IPS-11a (cell line): ENCODE data around the gene WDR44.
"Not testable (repeated sequence)": the region's sequence is repeated elsewhere in the genome, so short reads cannot be mapped to it uniquely, and the experiment has no call there.

Experiments used
- H3K4me3 ChIP-seq: one replicate; pipeline ENCODE4 v1.5.1; 2013; ENCODE audit warnings: low read depth, low read length, control low read depth

The WDR44 gene

GRCh38 chrX:118360429-118361125 is 14.7 kb downstream of the WDR44 start:
- no peak overlapping the region for H3K4me3 ChIP-seq

GRCh38 chrX:118364261-118364660 is 18.4 kb downstream of the WDR44 start:
- no peak overlapping the region for H3K4me3 ChIP-seq

DNA sequence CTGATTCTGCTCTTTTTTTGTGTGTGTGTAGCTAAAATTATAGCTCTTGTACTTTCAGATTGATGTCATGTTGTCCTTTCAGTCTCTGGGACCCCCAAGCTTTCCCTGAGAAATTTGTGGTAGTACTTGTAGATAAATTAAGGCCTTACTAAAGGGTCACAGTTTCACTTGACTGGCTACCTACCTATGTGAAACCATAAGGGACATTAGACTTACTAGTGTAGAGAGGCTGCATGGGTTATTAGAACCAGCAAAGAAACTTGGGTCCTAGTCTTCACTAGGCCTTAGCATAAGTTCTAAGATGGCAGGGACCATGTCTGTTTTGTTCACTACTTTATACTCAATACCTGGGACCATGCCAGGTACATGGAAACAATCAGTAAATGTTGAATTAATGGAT is 21.4 kb downstream of the WDR44 start:
- H3K4me3 ChIP-seq: no peak overlapping the region

DNA sequence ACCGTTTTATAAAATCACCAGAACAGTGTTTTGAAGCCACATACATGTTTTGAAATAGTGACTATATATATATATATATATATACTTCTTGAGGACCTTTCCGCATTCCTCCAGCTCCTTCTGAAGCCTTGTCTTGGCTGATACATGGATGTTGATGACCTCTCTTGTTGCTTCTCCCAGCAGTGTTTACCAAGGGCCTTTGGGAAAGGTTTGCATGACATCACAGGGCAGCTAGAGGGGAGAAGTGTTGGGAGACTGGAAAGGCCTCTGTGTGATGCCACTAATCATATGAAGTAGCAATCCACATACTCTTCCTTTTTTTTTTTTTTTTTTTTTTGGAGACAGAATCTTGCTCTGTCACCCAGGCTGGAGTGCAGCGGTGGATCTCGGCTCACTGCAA is 22.5 kb downstream of the WDR44 start:
- H3K4me3 ChIP-seq: no peak overlapping the region

GRCh38 chrX:118370921-118371624 is 25.2 kb downstream of the WDR44 start:
- H3K4me3 ChIP-seq: no peak overlapping the region

DNA sequence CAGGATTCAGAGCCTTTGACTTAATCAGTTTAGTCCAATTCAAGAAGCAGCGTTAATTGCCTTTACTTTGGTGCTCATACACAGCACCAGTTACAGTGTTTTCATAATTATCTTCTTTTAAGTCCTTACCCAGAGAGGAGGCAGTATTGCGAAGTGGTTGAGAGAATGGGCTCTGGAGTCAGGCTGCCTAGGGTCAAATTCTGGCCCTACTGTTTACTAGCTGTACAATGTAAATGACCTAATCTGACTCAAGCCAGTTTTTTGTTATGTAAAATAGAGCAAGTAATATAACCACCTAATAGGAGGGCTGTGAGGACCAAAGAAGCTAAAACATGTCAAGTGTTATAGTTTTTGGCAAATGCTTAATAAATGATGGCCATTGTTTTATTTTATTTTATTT is 27.6 kb downstream of the WDR44 start:
- H3K4me3 ChIP-seq: no peak overlapping the region

GRCh38 chrX:118383120-118383519 is 37.2 kb downstream of the WDR44 start:
- no peak overlapping the region for H3K4me3 ChIP-seq

DNA sequence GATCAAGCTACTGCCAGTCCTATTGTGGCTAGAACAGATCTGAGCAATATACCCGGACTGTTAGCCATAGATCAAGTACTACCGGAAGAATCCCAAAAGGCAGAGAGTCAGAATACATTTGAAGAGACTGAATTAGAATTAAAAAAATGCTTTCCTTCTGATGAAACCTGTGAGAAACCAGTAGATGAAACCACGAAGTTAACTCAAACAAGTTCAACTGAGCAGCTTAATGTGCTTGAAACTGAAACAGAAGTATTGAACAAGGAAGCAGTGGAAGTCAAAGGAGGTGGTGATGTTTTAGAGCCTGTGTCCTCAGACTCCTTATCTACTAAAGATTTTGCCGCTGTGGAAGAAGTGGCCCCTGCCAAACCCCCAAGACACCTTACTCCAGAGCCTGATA is 46.8 kb downstream of the WDR44 start:
- H3K4me3 ChIP-seq: no peak overlapping the region

GRCh38 chrX:118396113-118396512 is 50.2 kb downstream of the WDR44 start:
- no peak overlapping the region for H3K4me3 ChIP-seq

DNA sequence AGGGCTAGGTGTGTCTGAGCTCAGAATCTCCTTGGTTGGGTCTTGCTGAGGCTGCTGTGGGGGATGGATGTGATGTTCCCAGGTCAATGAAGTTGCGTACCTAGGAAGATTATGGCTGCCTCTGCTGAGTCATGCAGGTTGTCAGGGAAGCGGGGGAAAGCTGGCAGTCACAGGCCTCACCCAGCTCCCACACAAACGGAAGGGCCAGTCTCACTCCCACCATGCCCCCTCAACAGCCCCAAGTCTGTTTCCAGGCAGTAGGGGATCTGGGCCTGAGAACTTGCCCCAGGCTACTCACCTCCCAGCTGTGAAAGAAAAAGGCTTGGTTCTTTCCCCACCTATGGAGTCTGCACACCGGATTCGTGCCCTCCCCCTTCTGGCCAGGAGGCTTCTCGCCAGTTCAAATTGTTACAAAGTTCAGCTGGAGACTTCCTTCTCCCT is 72.9 kb downstream of the WDR44 start:
- no peak overlapping the region for H3K4me3 ChIP-seq

DNA sequence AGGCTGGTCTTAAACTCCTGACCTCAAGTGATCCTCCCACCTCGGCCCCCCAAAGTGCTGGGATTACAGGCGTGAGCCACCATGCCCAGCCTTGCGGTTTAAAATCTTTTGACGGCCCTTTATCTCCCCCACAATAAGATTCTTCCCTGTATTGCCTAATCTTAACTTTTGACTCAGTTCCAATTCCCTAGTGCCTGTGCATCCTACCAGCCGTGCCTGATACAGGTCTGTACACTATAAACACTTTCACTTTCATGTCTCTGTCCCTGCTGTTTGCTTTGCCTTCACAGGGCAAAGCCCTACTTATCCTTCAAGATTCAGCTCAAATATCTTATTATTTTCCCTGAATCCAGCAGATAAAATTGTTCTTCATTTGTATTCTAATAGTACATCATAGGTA is 74.6 kb downstream of the WDR44 start:
- no peak overlapping the region for H3K4me3 ChIP-seq

GRCh38 chrX:118423558-118423957 is 77.7 kb downstream of the WDR44 start:
- H3K4me3 ChIP-seq: no peak overlapping the region

DNA sequence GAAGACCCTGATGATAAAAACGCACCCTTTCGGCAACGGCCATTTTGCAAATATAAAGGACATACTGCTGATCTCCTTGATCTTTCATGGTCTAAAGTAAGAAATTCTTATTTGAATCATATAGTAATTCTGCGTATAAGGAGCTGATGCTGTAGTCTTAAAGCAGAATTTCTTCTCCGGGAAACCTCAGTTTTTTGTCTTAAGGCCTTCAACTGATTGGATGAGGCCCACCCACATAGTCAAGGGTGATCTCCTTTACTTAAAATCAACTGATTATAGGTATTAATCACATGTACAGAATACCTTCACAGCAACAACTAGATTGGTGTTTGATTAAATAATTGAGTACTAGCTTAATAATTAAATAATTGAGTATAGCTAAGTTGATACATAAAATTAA is 86.9 kb downstream of the WDR44 start:
- no peak overlapping the region for H3K4me3 ChIP-seq

GRCh38 chrX:118437283-118437682 is 91.4 kb downstream of the WDR44 start:
- no peak overlapping the region for H3K4me3 ChIP-seq

DNA sequence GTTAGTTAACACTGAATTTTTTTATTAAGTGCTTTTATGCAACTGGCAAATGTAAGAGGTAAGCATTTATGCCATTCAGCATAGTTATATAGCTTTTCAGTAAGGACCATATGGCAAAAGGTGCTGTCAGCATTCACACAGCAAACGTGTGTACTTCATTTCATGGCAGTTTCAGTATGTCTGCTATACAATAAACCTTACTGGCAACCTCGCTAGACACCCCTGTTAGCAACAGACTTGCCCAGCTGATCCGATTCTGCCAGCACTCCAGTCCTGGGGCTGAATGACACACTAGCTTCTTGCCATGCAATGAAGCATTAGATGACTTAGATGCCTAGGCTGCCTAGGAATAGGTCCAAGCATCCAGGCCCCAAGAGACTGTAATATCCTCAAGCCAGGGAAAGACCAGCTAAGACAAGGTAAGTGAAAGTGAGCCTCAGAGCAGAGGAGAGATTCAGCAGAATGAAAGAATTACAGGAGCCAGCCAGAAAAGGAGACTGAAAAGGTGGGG is 102.4 kb downstream of the WDR44 start:
- no peak overlapping the region for H3K4me3 ChIP-seq

- H3K4me3 ChIP-seq: no peak overlapping the region
These were observed 109.1 kb downstream of the WDR44 start for GRCh38 chrX:118455013-118455412.

- no peak overlapping the region for H3K4me3 ChIP-seq
These were observed 113.6 kb downstream of the WDR44 start for GRCh38 chrX:118459494-118459893.

DNA sequence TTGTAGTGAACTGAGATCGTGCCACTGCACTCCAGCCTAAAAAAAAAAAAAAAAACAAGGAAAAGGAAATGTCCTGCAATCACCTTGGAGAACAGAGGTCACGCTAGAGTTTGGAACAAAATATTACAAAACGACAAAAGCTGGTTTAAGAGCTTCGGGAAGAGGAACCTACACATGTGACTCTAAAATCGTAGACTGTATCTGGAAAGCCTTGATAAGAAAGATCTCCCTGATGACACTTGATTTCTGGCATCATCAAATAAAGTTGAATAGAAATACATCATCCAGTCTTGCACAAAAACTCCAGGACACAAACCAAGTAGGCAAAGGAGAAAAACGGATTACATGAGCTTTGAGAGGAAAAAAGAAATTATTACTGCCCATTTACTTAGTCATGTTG is 118.6 kb downstream of the WDR44 start:
- no peak overlapping the region for H3K4me3 ChIP-seq

DNA sequence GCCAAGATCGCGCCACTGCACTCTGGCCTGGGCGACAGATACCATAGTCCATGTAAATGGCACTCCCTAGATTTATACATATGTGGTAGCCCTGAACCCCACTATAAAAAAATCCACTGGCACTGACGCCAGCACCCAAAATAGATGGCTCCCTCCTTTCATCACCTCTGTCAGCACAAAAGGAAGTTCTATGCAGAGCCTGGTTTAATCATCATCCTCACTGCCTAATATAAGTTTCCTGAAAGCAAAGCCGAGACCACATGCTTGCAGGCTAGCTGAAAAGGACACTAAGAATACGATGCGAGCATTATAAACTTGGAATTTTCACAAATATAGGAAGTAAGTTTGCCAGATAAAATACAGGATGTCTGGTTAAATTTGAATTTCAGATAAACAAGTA is 122.2 kb downstream of the WDR44 start:
- no peak overlapping the region for H3K4me3 ChIP-seq

DNA sequence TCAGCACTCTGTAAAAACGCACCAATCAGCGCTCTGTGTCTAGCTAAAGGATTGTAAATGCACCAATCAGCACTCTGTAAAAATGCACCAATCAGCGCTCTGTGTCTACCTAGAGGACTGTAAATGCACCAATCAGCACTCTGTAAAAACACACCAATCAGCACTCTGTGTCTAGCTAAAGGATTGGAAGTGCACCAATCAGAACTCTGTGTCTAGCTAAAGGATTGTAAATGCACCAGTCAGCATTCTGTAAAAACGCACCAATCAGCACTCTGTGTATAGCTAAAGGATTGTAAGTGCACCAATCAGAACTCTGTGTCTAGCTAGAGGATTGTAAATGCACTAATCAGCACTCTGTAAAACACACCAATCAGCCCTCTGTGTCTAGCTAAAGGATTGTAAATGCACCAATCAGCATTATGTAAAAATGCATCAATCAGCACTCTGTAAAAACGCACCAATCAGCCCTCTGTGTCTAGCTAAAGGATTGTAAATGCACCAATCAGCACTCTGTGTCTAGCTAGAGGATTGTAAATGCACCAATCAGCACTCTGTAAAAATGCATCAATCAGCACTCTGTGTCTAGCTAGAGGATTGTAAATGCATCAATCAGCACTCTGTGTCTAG is 124.9 kb downstream of the WDR44 start:
- not testable (repeated sequence) for H3K4me3 ChIP-seq

DNA sequence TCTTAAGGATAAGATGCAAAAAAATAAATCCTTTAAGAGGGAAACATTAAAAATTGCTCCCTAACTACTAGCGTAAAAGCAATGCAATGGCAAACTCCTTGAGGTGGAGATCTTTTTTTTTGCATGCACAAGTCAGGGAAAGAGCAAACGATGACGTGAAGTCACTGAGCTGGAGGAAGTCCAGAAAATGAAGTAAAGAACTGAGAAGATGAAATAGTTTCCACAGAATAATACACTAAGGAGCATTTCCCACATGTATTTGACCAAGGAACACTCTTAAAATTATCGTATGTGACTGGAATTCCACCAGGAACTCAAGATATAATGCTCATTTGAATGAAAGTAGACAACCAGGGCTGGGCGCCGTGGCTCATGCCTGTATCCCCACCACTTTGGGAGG is 128.7 kb downstream of the WDR44 start:
- no peak overlapping the region for H3K4me3 ChIP-seq

- H3K4me3 ChIP-seq: no peak overlapping the region
These were observed 130.0 kb downstream of the WDR44 start for GRCh38 chrX:118475903-118476302.
